Mesothelial cell of epicardium (in vitro differentiated cells): ENCODE results near the gene PARP8. TPM values are rescaled to one million over a fixed set of nuclear protein-coding genes. Genes with fewer than 3 reads are reported as not detected.
"Not testable (repeated sequence)": the region's sequence is repeated elsewhere in the genome, so short reads cannot be mapped to it uniquely, and the experiment has no call there.

Source experiments
- DNase-seq, 2 experiments: peaks; one replicate each; pipeline ENCODE4 v3.0.0; 2021; ENCODE audit warnings: low spot score in 2 of 2; ENCODE audit not compliant: unreplicated experiment in 2 of 2
- H3K27ac Mint-ChIP-seq: 2 replicates; pipeline ENCODE4 v1.8.0; 2021; ENCODE audit warnings: mixed read lengths
- H3K27me3 Mint-ChIP-seq: 2 replicates; pipeline ENCODE4 v1.8.0; 2021; ENCODE audit warnings: low read depth, mixed read lengths
- H3K36me3 Mint-ChIP-seq: 2 replicates; pipeline ENCODE4 v1.8.0; 2021; ENCODE audit warnings: mixed read lengths
- H3K4me1 Mint-ChIP-seq: 2 replicates; pipeline ENCODE4 v1.8.0; 2021; ENCODE audit warnings: mixed read lengths
- H3K4me3 Mint-ChIP-seq: 2 replicates; pipeline ENCODE4 v1.8.0; 2021; ENCODE audit warnings: mild to moderate bottlenecking, moderate library complexity, mixed read lengths
- H3K9me3 Mint-ChIP-seq: 2 replicates; pipeline ENCODE4 v1.8.0; 2021; ENCODE audit warnings: mixed read lengths
- CTCF ChIP-seq: fragments of 200-600 bp; sonication (generic); IDR thresholded peaks from one replicate; pipeline ENCODE4 v1.5.0; 2021; ENCODE audit warnings: antibody characterized with exemption; ENCODE audit not compliant: unreplicated experiment
- total RNA-seq: library from RNA; stranded (reverse); gene quantifications from 3 replicates; pipeline ENCODE4 v1.2.1, GENCODE V29; 2021

The PARP8 gene
- total RNA-seq, 1 donor from 2014 or later: 27.5 TPM

GRCh38 chr5:50663636-50664035 is 2.8 kb upstream of the PARP8 start:
- Mint-ChIP-seq H3K9me3 (peaks cover 3% of the 10 kb centered on the region), H3K27me3 (no peaks in the 10 kb centered on the region), H3K4me1 (peaks cover 16% of the 10 kb centered on the region), H3K27ac (no peak overlapping the region), H3K4me3 (no peak overlapping the region), H3K36me3 (peaks cover 2% of the 10 kb centered on the region)
- TF ChIP-seq CTCF: no peak
- no peak for DNase-seq

GRCh38 chr5:50665091-50665490 is 1.3 kb upstream of the PARP8 start:
- H3K4me3 Mint-ChIP-seq: peak overlapping the region; percentile 80
- no peak overlapping the region for H3K27ac Mint-ChIP-seq
- no peak for DNase-seq
- TF ChIP-seq CTCF: no peak
- H3K27me3 Mint-ChIP-seq: no peaks in the 10 kb centered on the region
- H3K36me3 Mint-ChIP-seq: peaks cover 2% of the 10 kb centered on the region
- peaks cover 25% of the 10 kb centered on the region for H3K4me1 Mint-ChIP-seq
- peaks cover 3% of the 10 kb centered on the region for H3K9me3 Mint-ChIP-seq

- peak overlapping the region; percentile 82 for H3K27ac Mint-ChIP-seq
- peaks cover 25% of the 10 kb centered on the region for H3K4me1 Mint-ChIP-seq
- not testable (repeated sequence) for H3K27me3 Mint-ChIP-seq, H3K9me3 Mint-ChIP-seq, DNase-seq, H3K36me3 Mint-ChIP-seq
- peak overlapping the region; percentile 80 for H3K4me3 Mint-ChIP-seq
These were observed 655 bp upstream of the PARP8 start for GRCh38 chr5:50665761-50666202.

GRCh38 chr5:50667023-50667652 is 701 bp downstream of the PARP8 start:
- H3K4me1 Mint-ChIP-seq: peaks cover 29% of the 10 kb centered on the region
- DNase-seq: peak; percentile 44 to 72
- no peaks in the 10 kb centered on the region for H3K36me3 Mint-ChIP-seq
- peak overlapping the region; percentile 99 for H3K27ac Mint-ChIP-seq
- no peaks in the 10 kb centered on the region for H3K27me3 Mint-ChIP-seq
- TF ChIP-seq CTCF: no peak
- H3K4me3 Mint-ChIP-seq: peak overlapping the region; percentile 95
- H3K9me3 Mint-ChIP-seq: no peaks in the 10 kb centered on the region

- H3K4me3 Mint-ChIP-seq: peak overlapping the region; percentile 95
These were observed 1.5 kb downstream of the PARP8 start for GRCh38 chr5:50667653-50668595.

GRCh38 chr5:50668636-50669035 is 2.2 kb downstream of the PARP8 start:
- H3K36me3 Mint-ChIP-seq, H3K9me3 Mint-ChIP-seq, H3K27me3 Mint-ChIP-seq, DNase-seq: not testable (repeated sequence)
- Mint-ChIP-seq H3K4me3 (peak overlapping the region; percentile 95), H3K27ac (peak overlapping the region; percentile 99), H3K4me1 (peaks cover 40% of the 10 kb centered on the region)

More at GRCh38 chr5:50667653-50668595, 1.5 kb downstream of the PARP8 start:
- Mint-ChIP-seq H3K27me3 (no peaks in the 10 kb centered on the region), H3K36me3 (no peaks in the 10 kb centered on the region), H3K9me3 (no peaks in the 10 kb centered on the region), H3K4me1 (peaks cover 36% of the 10 kb centered on the region), H3K27ac (peak overlapping the region; percentile 99)
- peak; percentile 71 to 87 for DNase-seq
- TF ChIP-seq CTCF: no peak
